T-helper 1 cell treated with Interleukin-12 subunit alpha and Interleukin-12 subunit beta and Interleukin-4 antibody, amounts not matched to agents 30 μg/mL and 1 μg/mL, for 36 hours (primary cell): ENCODE measurements around the gene ADRA2B.

Experiments
- H3K27ac Mint-ChIP-seq: one replicate; pipeline ENCODE4 v1.8.0; 2021; ENCODE audit warnings: mild to moderate bottlenecking, mixed read lengths
- H3K27me3 Mint-ChIP-seq: one replicate; pipeline ENCODE4 v1.8.0; 2021; ENCODE audit warnings: low read depth, mixed read lengths
- H3K36me3 Mint-ChIP-seq: one replicate; pipeline ENCODE4 v1.8.0; 2021; ENCODE audit warnings: low read depth, mixed read lengths
- H3K4me1 Mint-ChIP-seq: one replicate; pipeline ENCODE4 v1.8.0; 2021; ENCODE audit warnings: low read depth, mixed read lengths
- H3K4me3 Mint-ChIP-seq: one replicate; pipeline ENCODE4 v1.8.0; 2021; ENCODE audit warnings: mild to moderate bottlenecking, moderate library complexity, mixed read lengths
- H3K9me3 Mint-ChIP-seq: one replicate; pipeline ENCODE4 v1.8.0; 2021; ENCODE audit warnings: mixed read lengths

ADRA2B gene

DNA sequence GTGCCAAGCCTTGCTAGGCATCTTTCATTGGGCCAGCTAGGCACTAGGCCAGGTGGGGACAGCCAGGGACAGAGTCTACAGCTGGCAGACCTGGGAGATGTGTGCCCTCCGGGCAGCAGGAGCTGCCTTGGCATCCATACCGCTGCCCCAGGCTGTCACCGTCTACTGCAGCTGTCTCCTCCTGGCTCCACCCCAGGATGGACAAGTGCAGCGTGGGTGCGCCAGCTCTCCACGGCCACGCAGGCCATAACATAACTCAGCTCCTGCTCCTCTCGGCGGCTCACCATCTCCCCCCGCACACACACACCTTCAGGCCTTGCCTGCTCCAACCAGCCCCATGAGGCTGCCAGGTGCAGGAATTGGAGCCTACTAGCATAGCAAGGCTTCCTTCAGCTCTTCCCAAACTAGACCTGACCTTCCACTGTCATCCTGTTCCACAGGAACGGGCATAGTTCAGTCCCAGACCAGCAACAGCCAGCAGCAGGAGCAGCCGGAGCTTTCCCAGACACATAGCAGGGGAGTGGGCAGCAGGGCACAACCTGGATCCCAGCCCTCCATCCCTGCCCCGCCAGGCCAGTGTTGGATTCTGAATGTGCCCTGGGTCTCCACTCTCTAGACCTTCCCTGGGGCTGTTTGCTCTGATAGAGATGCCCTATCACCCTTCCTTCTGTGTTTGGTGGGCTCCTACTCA lies 2.5 kb upstream of the ADRA2B start:
- no peaks in the 10 kb centered on the region for H3K9me3 Mint-ChIP-seq
- peaks cover 59% of the 10 kb centered on the region for H3K27me3 Mint-ChIP-seq
- peak overlapping the region; percentile 34 for H3K4me3 Mint-ChIP-seq
- H3K27ac Mint-ChIP-seq, result no peak overlapping the region
- no peaks in the 10 kb centered on the region for H3K36me3 Mint-ChIP-seq
- peaks cover 17% of the 10 kb centered on the region for H3K4me1 Mint-ChIP-seq

DNA sequence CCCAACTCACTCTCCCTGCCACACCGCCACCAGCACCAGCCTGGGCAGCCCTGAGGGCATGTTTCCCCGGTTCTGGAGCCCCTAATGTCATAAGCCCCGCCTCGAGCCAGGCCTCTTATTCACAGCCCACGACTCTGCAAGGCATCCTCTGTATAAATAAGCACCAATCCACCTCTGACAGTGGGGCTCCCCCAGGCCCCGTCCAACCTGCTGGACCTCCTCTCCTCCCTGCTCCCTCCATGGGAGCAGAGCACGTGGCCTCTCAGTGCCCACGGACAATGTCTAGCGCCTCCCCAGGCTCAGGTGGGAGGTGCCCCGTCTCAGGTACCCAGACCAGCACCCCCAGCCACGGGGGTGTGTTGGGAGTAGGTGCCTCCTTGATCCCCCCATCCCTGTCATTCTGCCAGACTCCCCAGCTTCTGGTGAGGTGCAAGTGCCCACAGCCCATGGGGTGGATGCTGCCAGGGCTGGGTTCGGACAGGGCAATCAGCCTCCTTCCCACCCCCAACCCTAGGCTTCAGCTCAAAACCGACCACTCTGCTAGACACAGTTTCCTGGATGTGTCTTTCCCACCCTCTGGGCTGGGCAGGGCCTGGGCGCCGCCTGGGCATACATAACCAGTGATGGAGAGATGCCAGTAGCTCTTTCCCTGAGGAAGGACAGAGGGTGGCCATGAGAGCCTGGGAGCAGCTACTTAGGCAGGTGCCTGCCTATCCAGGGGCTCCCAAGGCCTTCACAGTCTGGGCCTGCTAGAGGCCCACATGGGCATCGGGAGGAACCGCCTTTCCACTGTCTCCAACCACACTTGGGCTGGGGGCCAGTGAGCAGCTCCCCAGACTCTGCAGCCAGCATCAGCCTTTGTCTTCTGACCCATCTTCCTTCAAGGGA lies 1.6 kb upstream of the ADRA2B start:
- H3K27ac Mint-ChIP-seq, result peak overlapping the region; percentile 36
- no peaks in the 10 kb centered on the region for H3K36me3 Mint-ChIP-seq
- peaks cover 17% of the 10 kb centered on the region for H3K4me1 Mint-ChIP-seq
- H3K27me3 Mint-ChIP-seq, result peaks cover 62% of the 10 kb centered on the region
- no peaks in the 10 kb centered on the region for H3K9me3 Mint-ChIP-seq
- H3K4me3 Mint-ChIP-seq, result peak overlapping the region; percentile 63

DNA sequence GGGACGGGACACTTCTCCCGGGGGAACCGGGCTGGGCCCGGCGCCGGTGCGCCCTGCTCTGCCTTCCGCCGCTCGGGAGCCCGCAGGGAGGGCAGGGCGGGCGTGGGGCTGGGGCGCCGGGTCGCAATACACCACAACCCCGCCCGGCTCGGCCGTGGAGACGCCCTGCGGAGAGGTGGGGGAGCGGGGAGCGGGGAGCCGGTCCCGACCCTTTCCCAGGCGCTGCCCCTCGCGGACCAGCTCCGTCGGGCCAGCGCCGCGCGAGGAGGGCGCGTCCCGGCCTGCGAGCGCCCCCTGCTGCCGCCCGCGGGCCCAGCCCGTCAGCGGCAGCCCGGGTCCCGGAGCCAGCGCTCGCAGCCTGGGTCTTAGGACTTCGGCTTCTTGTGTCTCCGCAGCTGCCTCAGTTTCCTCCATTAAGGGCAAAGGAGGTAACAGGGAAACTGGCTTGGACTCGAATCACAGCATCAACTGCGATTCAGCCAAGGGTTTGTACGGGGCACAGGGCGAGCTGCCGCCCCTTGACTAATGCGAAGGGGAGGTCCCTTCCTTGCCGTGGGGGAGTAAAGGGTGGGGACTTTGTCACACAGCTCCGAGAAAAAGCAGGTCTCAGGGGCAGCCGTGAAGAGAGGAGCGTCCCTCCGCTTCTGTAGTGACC lies 635 bp upstream of the ADRA2B start:
- peaks cover 17% of the 10 kb centered on the region for H3K4me1 Mint-ChIP-seq
- no peaks in the 10 kb centered on the region for H3K36me3 Mint-ChIP-seq
- H3K9me3 Mint-ChIP-seq, result no peaks in the 10 kb centered on the region
- H3K27me3 Mint-ChIP-seq, result peaks cover 61% of the 10 kb centered on the region
- H3K27ac Mint-ChIP-seq, result no peak overlapping the region
- peak overlapping the region; percentile 21 for H3K4me3 Mint-ChIP-seq

- Mint-ChIP-seq H3K27me3 (peaks cover 49% of the 10 kb centered on the region), H3K36me3 (no peaks in the 10 kb centered on the region), H3K9me3 (no peaks in the 10 kb centered on the region)
Observed at GRCh38 chr2:96115631-96116423, 544 bp downstream of the ADRA2B start.

DNA sequence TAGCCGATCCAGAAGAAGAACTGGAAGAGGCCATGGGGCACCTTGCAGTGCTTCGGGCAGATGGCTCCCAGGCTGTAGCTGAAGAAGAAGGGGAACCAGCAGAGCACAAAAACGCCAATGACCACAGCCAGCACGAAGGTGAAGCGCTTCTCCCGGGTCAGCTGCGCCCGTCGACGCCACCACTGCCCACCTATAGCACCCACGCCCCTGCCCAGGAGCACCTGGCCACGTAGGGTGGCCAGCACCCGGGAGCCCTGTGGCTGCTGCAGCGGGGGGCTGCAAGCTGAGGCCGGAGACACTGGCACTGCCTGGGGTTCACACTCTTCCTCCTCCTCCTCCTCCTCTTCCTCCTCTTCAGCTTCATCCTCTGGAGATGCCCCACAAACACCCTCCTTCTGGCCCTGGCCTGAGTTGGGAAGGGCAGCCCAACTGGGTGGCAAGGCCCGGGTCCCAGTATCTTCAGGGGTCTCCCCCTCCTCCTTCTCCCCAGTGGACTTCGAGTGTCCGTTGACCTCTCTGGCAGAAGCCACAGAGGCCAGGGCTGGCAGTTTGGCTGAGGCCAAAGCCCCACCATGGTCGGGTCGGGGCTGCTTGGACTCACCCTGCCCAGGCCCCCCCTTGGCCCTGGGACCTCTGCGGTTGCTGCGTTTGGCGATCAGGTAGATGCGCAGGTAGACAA lies 1.3 kb downstream of the ADRA2B start:
- peaks cover 41% of the 10 kb centered on the region for H3K27me3 Mint-ChIP-seq
- no peaks in the 10 kb centered on the region for H3K36me3 Mint-ChIP-seq
- H3K27ac Mint-ChIP-seq, result no peak overlapping the region
- H3K9me3 Mint-ChIP-seq, result no peaks in the 10 kb centered on the region
- peaks cover 14% of the 10 kb centered on the region for H3K4me1 Mint-ChIP-seq
- peak overlapping the region; percentile 79 for H3K4me3 Mint-ChIP-seq

More at GRCh38 chr2:96115631-96116423, 544 bp downstream of the ADRA2B start:
- peak overlapping the region; percentile 79 for H3K4me3 Mint-ChIP-seq
- no peak overlapping the region for H3K27ac Mint-ChIP-seq
- H3K4me1 Mint-ChIP-seq, result peaks cover 17% of the 10 kb centered on the region

DNA sequence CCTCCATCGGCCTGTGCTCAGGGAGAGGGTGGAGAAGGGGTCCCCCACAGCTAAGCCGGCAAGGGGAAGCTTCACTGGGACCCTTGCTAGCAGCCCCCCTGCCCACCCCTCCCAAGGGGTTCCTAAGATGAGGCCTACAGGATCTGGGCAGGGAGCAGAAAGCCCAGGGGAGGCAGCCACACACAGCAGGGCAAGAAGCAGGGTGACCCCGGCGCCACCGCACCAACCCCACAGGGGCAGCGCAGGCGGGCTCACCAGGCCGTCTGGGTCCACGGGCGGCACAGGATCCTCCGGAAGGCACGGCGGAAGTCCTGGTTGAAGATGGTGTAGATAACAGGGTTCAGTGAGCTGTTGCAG lies 1.8 kb downstream of the ADRA2B start:
- Mint-ChIP-seq H3K27ac (no peak overlapping the region), H3K9me3 (no peaks in the 10 kb centered on the region), H3K4me3 (no peak overlapping the region), H3K36me3 (no peaks in the 10 kb centered on the region), H3K27me3 (peaks cover 36% of the 10 kb centered on the region), H3K4me1 (peaks cover 13% of the 10 kb centered on the region)

GRCh38 chr2:96113951-96114350 lies 2.4 kb downstream of the ADRA2B start:
- Mint-ChIP-seq H3K9me3 (no peaks in the 10 kb centered on the region), H3K27ac (no peak overlapping the region), H3K27me3 (peaks cover 30% of the 10 kb centered on the region), H3K4me3 (no peak overlapping the region), H3K36me3 (no peaks in the 10 kb centered on the region), H3K4me1 (peaks cover 13% of the 10 kb centered on the region)

DNA sequence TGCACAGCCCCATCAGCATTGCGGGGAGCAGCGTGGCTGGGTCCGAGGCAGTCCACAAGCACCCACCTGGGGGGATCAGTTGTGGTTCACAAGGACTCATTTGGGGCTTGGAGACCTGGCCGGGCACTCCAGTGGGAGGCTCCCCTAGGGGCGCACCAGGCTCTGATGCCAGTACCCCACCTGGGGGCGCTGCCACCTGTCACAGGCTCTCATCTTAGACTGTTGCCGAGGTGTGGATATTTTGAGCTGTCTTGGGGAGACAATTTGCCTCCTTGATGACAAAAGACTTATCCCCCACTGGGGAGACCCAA lies 3.0 kb downstream of the ADRA2B start:
- peaks cover 13% of the 10 kb centered on the region for H3K4me1 Mint-ChIP-seq
- H3K4me3 Mint-ChIP-seq, result no peak overlapping the region
- H3K36me3 Mint-ChIP-seq, result no peaks in the 10 kb centered on the region
- no peak overlapping the region for H3K27ac Mint-ChIP-seq
- no peaks in the 10 kb centered on the region for H3K9me3 Mint-ChIP-seq
- peaks cover 24% of the 10 kb centered on the region for H3K27me3 Mint-ChIP-seq

DNA sequence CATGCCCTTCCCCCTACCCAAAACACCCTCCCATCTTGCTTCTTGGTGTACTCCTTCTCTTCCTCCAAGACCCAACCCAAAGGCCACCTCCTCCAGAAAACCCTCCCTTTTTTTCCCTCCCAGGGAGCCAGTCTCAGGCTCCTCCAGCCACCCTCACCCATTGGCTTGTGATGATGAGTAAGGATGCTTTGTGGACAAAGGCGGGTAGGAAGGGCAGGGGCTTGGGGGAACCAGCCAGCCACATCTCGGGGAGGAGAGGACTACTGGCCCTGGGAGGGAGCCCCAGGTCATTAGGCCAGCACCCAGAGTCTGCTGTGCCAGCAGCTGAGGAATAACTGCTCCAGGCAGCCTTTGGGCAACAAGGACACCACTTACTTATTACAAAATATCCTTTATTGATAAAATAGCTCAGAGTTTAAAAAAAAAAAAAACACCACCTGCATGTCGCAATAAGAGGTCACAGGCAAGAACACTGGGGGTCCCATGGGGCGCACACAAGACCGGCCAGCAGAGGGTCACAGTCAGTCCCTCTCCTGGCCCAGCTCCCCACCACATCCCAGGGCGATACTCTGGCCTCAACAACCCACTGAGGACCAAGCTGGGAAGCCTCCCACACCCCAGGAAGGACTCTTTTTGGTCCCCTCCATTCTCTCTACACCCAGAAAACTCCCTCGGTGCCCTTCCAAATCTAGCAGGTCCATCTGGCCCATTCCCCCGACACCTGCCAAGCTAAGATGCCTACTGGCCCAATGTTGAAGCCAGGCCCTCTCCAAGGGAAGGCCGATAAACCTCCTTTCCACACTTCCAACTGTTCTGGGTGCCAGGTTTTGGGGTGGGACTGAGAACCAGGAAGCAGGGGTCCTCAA lies 3.6 kb downstream of the ADRA2B start:
- H3K27me3 Mint-ChIP-seq, result peaks cover 20% of the 10 kb centered on the region
- H3K4me1 Mint-ChIP-seq, result peaks cover 12% of the 10 kb centered on the region
- no peak overlapping the region for H3K4me3 Mint-ChIP-seq
- no peak overlapping the region for H3K27ac Mint-ChIP-seq
- H3K9me3 Mint-ChIP-seq, result no peaks in the 10 kb centered on the region
- H3K36me3 Mint-ChIP-seq, result no peaks in the 10 kb centered on the region

DNA sequence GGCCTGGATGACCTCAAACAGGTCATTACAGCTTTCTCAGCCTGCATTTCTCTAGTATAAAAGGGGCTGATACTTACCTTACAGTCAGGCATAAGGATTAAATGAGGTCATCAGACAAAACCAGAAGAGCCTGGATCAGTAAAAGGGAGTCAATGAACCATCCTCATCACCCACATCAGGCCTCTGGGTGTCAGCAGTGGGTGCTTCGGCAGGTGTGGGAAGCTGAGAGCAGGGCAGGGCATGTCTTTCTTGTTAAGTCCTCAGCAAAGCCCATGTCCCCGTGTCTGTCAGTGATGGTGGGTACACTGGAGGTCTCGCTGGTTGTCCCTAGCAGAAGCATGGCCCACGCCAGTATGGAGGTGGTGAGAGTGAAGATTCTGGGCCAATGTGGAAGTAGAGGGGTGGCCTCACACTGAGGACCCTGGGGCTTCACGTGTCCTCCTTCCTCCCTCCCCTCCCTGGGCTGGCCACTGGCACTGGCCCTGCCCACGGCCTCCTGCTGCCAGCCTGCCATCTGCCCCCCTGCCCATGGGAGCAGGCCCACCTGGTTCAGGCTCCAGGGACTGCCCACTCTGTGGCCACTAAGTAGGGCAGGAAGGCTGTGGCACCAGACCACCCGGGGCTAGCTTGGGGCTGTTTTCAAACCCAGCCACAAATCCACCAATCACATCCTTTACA lies 4.4 kb downstream of the ADRA2B start:
- no peak overlapping the region for H3K4me3 Mint-ChIP-seq
- no peaks in the 10 kb centered on the region for H3K36me3 Mint-ChIP-seq
- no peak overlapping the region for H3K27ac Mint-ChIP-seq

GRCh38 chr2:96111257-96111640 lies 5.1 kb downstream of the ADRA2B start:
- no peak overlapping the region for H3K4me3 Mint-ChIP-seq
- no peaks in the 10 kb centered on the region for H3K9me3 Mint-ChIP-seq
- H3K36me3 Mint-ChIP-seq, result no peaks in the 10 kb centered on the region
- H3K27ac Mint-ChIP-seq, result no peak overlapping the region
- H3K27me3 Mint-ChIP-seq, result peaks cover 20% of the 10 kb centered on the region
- H3K4me1 Mint-ChIP-seq, result peaks cover 8% of the 10 kb centered on the region

More for the DNA sequence above, 4.4 kb downstream of the ADRA2B start:
- Mint-ChIP-seq H3K9me3 (no peaks in the 10 kb centered on the region), H3K4me1 (peaks cover 8% of the 10 kb centered on the region), H3K27me3 (peaks cover 20% of the 10 kb centered on the region)

GRCh38 chr2:96110621-96111256 lies 5.6 kb downstream of the ADRA2B start:
- Mint-ChIP-seq H3K4me1 (peaks cover 6% of the 10 kb centered on the region), H3K4me3 (no peak overlapping the region), H3K9me3 (peaks cover 2% of the 10 kb centered on the region), H3K36me3 (no peaks in the 10 kb centered on the region), H3K27me3 (peaks cover 17% of the 10 kb centered on the region), H3K27ac (no peak overlapping the region)
